IMR-90 (cell line): ENCODE results near the gene AUTS2. TPM values are rescaled to one million over a fixed set of nuclear protein-coding genes. Genes with fewer than 3 reads are reported as not detected.

ENCODE experiments used
- ATAC-seq: fragments of 200-7000 bp; cut with Tn5 transposase; 2 replicates; pipeline ENCODE4 v1.9.1; 2020; ENCODE audit warnings: low read depth, mild to moderate bottlenecking, moderate library complexity
- BruUV-seq: library from RNA; stranded (reverse); fragments of 400-500 nt; replicated peaks from 2 replicates; lab custom pipeline; 2021; lab: Mats Ljungman, UMichigan
- CTCF ChIA-PET: fragments of 300-600 bp; formaldehyde crosslinking; extraction: SDS; loops from one replicate; lab custom pipeline; 2021; ENCODE audit warnings: antibody characterized with exemption; lab: Yijun Ruan, JAX
- POLR2A ChIA-PET: fragments of 300-600 bp; sonication (Branson Sonifier 250); formaldehyde crosslinking; loops from one replicate; lab custom pipeline; 2022; ENCODE audit warnings: antibody characterized with exemption; ENCODE audit not compliant: unreplicated experiment; lab: Charles Lee
- DNase-seq: peaks from one replicate; pipeline ENCODE4 v3.0.0; 2013
- H2AFZ ChIP-seq: replicated peaks from 2 replicates; pipeline ENCODE3; 2013; ENCODE audit warnings: low read length, mild to moderate bottlenecking; ENCODE audit not compliant: poor library complexity
- H2AK5ac ChIP-seq: 2 replicates; pipeline ENCODE4 v1.6.1; 2013; ENCODE audit warnings: low read depth, low read length, inconsistent platforms
- H2AK9ac ChIP-seq: replicated peaks from 2 replicates; pipeline ENCODE3; 2013; ENCODE audit warnings: mild to moderate bottlenecking, low read depth, low read length, moderate library complexity; ENCODE audit not compliant: poor library complexity
- H2BK120ac ChIP-seq: 2 replicates; pipeline ENCODE4 v1.6.1; 2013; ENCODE audit warnings: low read depth, low read length, inconsistent platforms
- H2BK15ac ChIP-seq: 3 replicates; pipeline ENCODE4 v1.6.1; 2013; ENCODE audit warnings: low read depth, low read length, inconsistent platforms
- H2BK20ac ChIP-seq: 2 replicates; pipeline ENCODE4 v1.6.1; 2013; ENCODE audit warnings: low read depth, mild to moderate bottlenecking, inconsistent platforms, low read length, moderate library complexity
- H2BK5ac ChIP-seq: 2 replicates; pipeline ENCODE4 v1.6.1; 2013; ENCODE audit warnings: mild to moderate bottlenecking, low read depth, low read length, inconsistent platforms; ENCODE audit not compliant: poor library complexity, severe bottlenecking
- H3K14ac ChIP-seq: replicated peaks from 2 replicates; pipeline ENCODE4 v1.6.1; 2013; ENCODE audit warnings: low read depth, low read length, inconsistent platforms
- H3K18ac ChIP-seq: 2 replicates; pipeline ENCODE4 v1.6.1; 2013; ENCODE audit warnings: low read depth, low read length, control low read depth
- H3K23ac ChIP-seq: 2 replicates; pipeline ENCODE4 v1.6.1; 2013; ENCODE audit warnings: low read depth, low read length, inconsistent platforms
- H3K27ac ChIP-seq: 2 replicates; pipeline ENCODE4 v1.5.1; 2013; ENCODE audit warnings: mild to moderate bottlenecking, control low read depth, low read length; ENCODE audit not compliant: insufficient read depth
- H3K27me3 ChIP-seq: 2 replicates; pipeline ENCODE4 v1.6.1; 2013; ENCODE audit warnings: low read length; ENCODE audit not compliant: control insufficient read depth, insufficient read depth
- H3K36me3 ChIP-seq: 2 replicates; pipeline ENCODE4 v1.6.1; 2013; ENCODE audit warnings: low read length, mixed read lengths; ENCODE audit not compliant: control insufficient read depth, insufficient read depth
- H3K4ac ChIP-seq: 2 replicates; pipeline ENCODE4 v1.6.1; 2013; ENCODE audit warnings: low read depth, low read length, inconsistent platforms
- H3K4me1 ChIP-seq: 2 replicates; pipeline ENCODE4 v1.6.1; 2013; ENCODE audit warnings: low read length, mixed read lengths; ENCODE audit not compliant: control insufficient read depth, insufficient read depth
- H3K4me2 ChIP-seq: 2 replicates; pipeline ENCODE4 v1.6.1; 2013; ENCODE audit warnings: low read depth, mild to moderate bottlenecking, control low read depth, low read length, moderate library complexity
- H3K4me3 ChIP-seq: 2 replicates; pipeline ENCODE4 v1.5.1; 2013; ENCODE audit warnings: low read depth, mild to moderate bottlenecking, control low read depth, low read length, moderate library complexity; ENCODE audit not compliant: insufficient read depth
- H3K56ac ChIP-seq: 2 replicates; pipeline ENCODE4 v1.6.1; 2013; ENCODE audit warnings: low read length, inconsistent platforms; ENCODE audit not compliant: insufficient read depth; ENCODE audit errors: extremely low read depth
- H3K79me1 ChIP-seq, 2 experiments: 2 replicates each; pipeline ENCODE4 v1.6.1; 2013; ENCODE audit warnings: low read length in 2 of 2, inconsistent platforms in 1 of 2, low read depth in 1 of 2
- H3K9ac ChIP-seq: 2 replicates; pipeline ENCODE4 v1.6.1; 2013; ENCODE audit warnings: low read depth, low read length, control low read depth
- H3K9me1 ChIP-seq: 2 replicates; pipeline ENCODE4 v1.6.1; 2013; ENCODE audit warnings: low read length, inconsistent platforms; ENCODE audit not compliant: insufficient read depth
- H3K9me3 ChIP-seq: 2 replicates; pipeline ENCODE4 v1.6.1; 2013; ENCODE audit warnings: low read length; ENCODE audit not compliant: control insufficient read depth, insufficient read depth
- H4K20me1 ChIP-seq: 2 replicates; pipeline ENCODE4 v1.6.1; 2013; ENCODE audit warnings: low read length, inconsistent platforms; ENCODE audit not compliant: insufficient read depth
- H4K5ac ChIP-seq: 2 replicates; pipeline ENCODE4 v1.6.1; 2013; ENCODE audit warnings: mild to moderate bottlenecking, low read depth, low read length, control low read depth
- H4K8ac ChIP-seq, 2 experiments: 2 replicates each; pipeline ENCODE4 v1.6.1; 2013; ENCODE audit warnings: low read depth in 2 of 2, low read length in 2 of 2, control low read depth in 1 of 2, inconsistent platforms in 1 of 2
- H4K91ac ChIP-seq: 2 replicates; pipeline ENCODE4 v1.6.1; 2013; ENCODE audit warnings: low read depth, low read length, inconsistent platforms; ENCODE audit not compliant: insufficient read depth
- BHLHE40 ChIP-seq: fragments of 150-350 bp; IDR thresholded peaks from 2 replicates; pipeline ENCODE4 v1.6.1; 2016; ENCODE audit warnings: mild to moderate bottlenecking, low read depth, low read length
- CEBPB ChIP-seq: IDR thresholded peaks from 2 replicates; pipeline ENCODE4 v1.6.1; 2012; ENCODE audit warnings: low read depth, low read length, improper control_type of control experiment
- CHD1 ChIP-seq: IDR thresholded peaks from 2 replicates; pipeline ENCODE4 v1.6.1; 2012; ENCODE audit warnings: low read depth, low read length, improper control_type of control experiment
- CTCF ChIP-seq: conservative IDR thresholded peaks from 2 replicates; pipeline ENCODE4 v1.5.1; 2012; ENCODE audit warnings: mild to moderate bottlenecking, low read depth, low read length, improper control_type of control experiment
- ELK1 ChIP-seq: fragments of 150-350 bp; IDR thresholded peaks from 2 replicates; pipeline ENCODE4 v1.6.1; 2016; ENCODE audit warnings: low read depth, mild to moderate bottlenecking, low read length, moderate library complexity, borderline replicate concordance
- FOS ChIP-seq: fragments of 150-350 bp; IDR thresholded peaks from 2 replicates; pipeline ENCODE4 v1.6.1; 2016; ENCODE audit warnings: low read depth, low read length
- MAFK ChIP-seq: IDR thresholded peaks from 2 replicates; pipeline ENCODE4 v1.6.1; 2012; ENCODE audit warnings: low read depth, low read length, improper control_type of control experiment
- MAZ ChIP-seq: IDR thresholded peaks from 2 replicates; pipeline ENCODE4 v1.6.1; 2012; ENCODE audit warnings: low read depth, mild to moderate bottlenecking, low read length, improper control_type of control experiment, moderate library complexity, borderline replicate concordance
- MXI1 ChIP-seq: IDR thresholded peaks from 2 replicates; pipeline ENCODE4 v1.6.1; 2012; ENCODE audit warnings: low read depth, mild to moderate bottlenecking, low read length, moderate library complexity, borderline replicate concordance
- NFE2L2 ChIP-seq: fragments of 150-350 bp; IDR thresholded peaks from 2 replicates; pipeline ENCODE4 v1.6.1; 2016; ENCODE audit warnings: low read depth, mild to moderate bottlenecking, low read length
- POLR2A ChIP-seq: IDR thresholded peaks from 2 replicates; pipeline ENCODE4 v1.6.1; 2012; ENCODE audit warnings: mild to moderate bottlenecking, low read depth, low read length
- RAD21 ChIP-seq: IDR thresholded peaks from 2 replicates; pipeline ENCODE4 v1.6.1; 2012; ENCODE audit warnings: low read length, improper control_type of control experiment
- RCOR1 ChIP-seq: IDR thresholded peaks from 2 replicates; pipeline ENCODE4 v1.6.1; 2012; ENCODE audit warnings: mild to moderate bottlenecking, low read length, improper control_type of control experiment; ENCODE audit not compliant: insufficient replicate concordance
- SMC3 ChIP-seq: fragments of 150-350 bp; IDR thresholded peaks from 2 replicates; pipeline ENCODE4 v1.6.1; 2016; ENCODE audit warnings: low read depth, mild to moderate bottlenecking, antibody characterized with exemption, low read length, moderate library complexity
- USF2 ChIP-seq: fragments of 150-350 bp; IDR thresholded peaks from 2 replicates; pipeline ENCODE4 v1.6.1; 2017; ENCODE audit warnings: mild to moderate bottlenecking, antibody characterized with exemption, low read length, low read depth
- WGBS, 2 experiments: methylation state at CpG; one replicate each; pipeline versions ENCODE4 v1.1.5 to v1.1.7; 2013; ENCODE audit warnings: missing lambda C conversion rate in 2 of 2; ENCODE audit not compliant: insufficient read length in 1 of 2; ENCODE audit errors: extremely low coverage in 2 of 2; 5-methylcytosine and 5-hydroxymethylcytosine counted together
- dilution Hi-C: fragments of 300-500 bp; cut with HindIII; formaldehyde crosslinking; loops from one replicate; pipeline ENCODE4 v1.14.3; 2018; ENCODE audit warnings: low sequenced_read_pairs; ENCODE audit not compliant: unreplicated experiment
- in situ Hi-C: fragments of 300-500 bp; cut with MboI; formaldehyde crosslinking; loops from 3 replicates; pipeline ENCODE4 v1.14.3; 2019; ENCODE audit warnings: low sequenced_read_pairs, inconsistent platforms, mixed read lengths
- intact Hi-C: fragments of 100-400 bp; cut with micrococcal nuclease; formaldehyde crosslinking; loops from 2 replicates; pipeline ENCODE4 v1.10.0; 2022
- polyA plus RNA-seq, 3 experiments: library from polyadenylated mRNA; depleted of rRNA; stranded (reverse); fragments of >200 nt; gene quantifications; 2 replicates each; pipeline ENCODE4 v1.2.3, GENCODE V29; 2012; ENCODE audit warnings: low replicate concordance in 1 of 3
- total RNA-seq: library from RNA; depleted of rRNA; stranded (reverse); fragments of >200 nt; gene quantifications from 2 replicates; pipeline ENCODE4 v1.2.3, GENCODE V29; 2012

The AUTS2 gene
- total and polyA plus RNA-seq, 2 of the 4 experiments (the other 2 are of a cell fraction): 0.90 to 3.0 TPM

GRCh38 chr7:70230761-70231160, 632.5 kb downstream of the AUTS2 start:
- CTCF ChIA-PET: no interaction called here
- no peak overlapping the region for H2BK120ac ChIP-seq
- POLR2A ChIA-PET: no interaction called here
- H3K4me2 ChIP-seq: no peak overlapping the region
- dilution Hi-C loops: no loop called here
- H4K91ac ChIP-seq: no peak overlapping the region
- no peak overlapping the region for H3K23ac ChIP-seq
- no peak overlapping the region for H3K18ac ChIP-seq
- H2BK20ac ChIP-seq: no peak overlapping the region
- no peaks in the 10 kb centered on the region for H3K4me1 ChIP-seq
- DNase-seq (no peak), ATAC-seq (no peak)
- BruUV-seq: no TSS peak
- no CpG with 5 or more reads among the region's 3 CpGs for WGBS, 2 experiments
- H3K9ac ChIP-seq: no peak overlapping the region
- H4K20me1 ChIP-seq: no peaks in the 10 kb centered on the region
- no peaks in the 10 kb centered on the region for H3K27me3 ChIP-seq
- TF ChIP-seq NFE2L2: no peak
- TF ChIP-seq MAFK: no peak
- no peak for TF ChIP-seq CHD1
- no peak for TF ChIP-seq BHLHE40
- no peak for TF ChIP-seq ELK1
- TF ChIP-seq RCOR1: no peak
- no peak for TF ChIP-seq MXI1
- no peak for TF ChIP-seq CTCF
- TF ChIP-seq FOS: no peak
- TF ChIP-seq POLR2A: no peak
- TF ChIP-seq SMC3: no peak
- TF ChIP-seq RAD21: no peak
- no peak for TF ChIP-seq CEBPB
- TF ChIP-seq MAZ: no peak
- TF ChIP-seq USF2: no peak
- H2AFZ ChIP-seq: no peak overlapping the region
- H2AK5ac ChIP-seq: no peak overlapping the region
- H3K27ac ChIP-seq: no peak overlapping the region
- no peak overlapping the region for H3K14ac ChIP-seq
- H3K79me1 ChIP-seq: no peaks in the 10 kb centered on the region
- in situ Hi-C loops: no loop called here
- no peak overlapping the region for H4K5ac ChIP-seq
- intact Hi-C loops: no loop called here
- no peaks in the 10 kb centered on the region for H3K9me3 ChIP-seq
- H3K4ac ChIP-seq: no peak overlapping the region
- no peak overlapping the region for H2AK9ac ChIP-seq
- H2BK5ac ChIP-seq: no peak overlapping the region
- H2BK15ac ChIP-seq: no peak overlapping the region
- no peak overlapping the region for H4K8ac ChIP-seq
- H3K9me1 ChIP-seq: no peaks in the 10 kb centered on the region
- H3K4me3 ChIP-seq: no peak overlapping the region
- no peaks in the 10 kb centered on the region for H3K36me3 ChIP-seq
- H3K56ac ChIP-seq: no peak overlapping the region
